GM12875 (cell line): ENCODE data around the gene MYL9.
A peak's percentile ranks its signal among the peaks of the same experiment; 100 is the strongest.

Experiments
- H3K4me3 ChIP-seq: one replicate; pipeline ENCODE4 v1.5.1; 2011; ENCODE audit warnings: low read depth, low read length, control low read depth
- CTCF ChIP-seq: IDR thresholded peaks from 2 replicates; pipeline ENCODE4 v1.5.1; 2011; ENCODE audit warnings: low read depth, mild to moderate bottlenecking, control low read depth, inconsistent platforms, low read length, moderate library complexity, borderline replicate concordance; ENCODE audit not compliant: insufficient read depth

The MYL9 gene

GRCh38 chr20:36541227-36541767 lies at the start of gene MYL9:
Gene MYL9 (plus strand): TSS chr20:36541519. CDS start chr20:36544885, 3,366 bp downstream.
- H3K4me3 ChIP-seq: peak within 1 kb of the TSS; percentile 43
- TF ChIP-seq CTCF: no peak

GRCh38 chr20:36491901-36492617 lies 49.3 kb upstream of the MYL9 start:
- no peak overlapping the region for H3K4me3 ChIP-seq
- TF ChIP-seq CTCF: no peak

- peak; percentile 28; the same call in 1 of the 2 replicates for TF ChIP-seq CTCF
- no peak overlapping the region for H3K4me3 ChIP-seq
Measured at GRCh38 chr20:36493051-36493800, 48.1 kb upstream of the MYL9 start.

- no peak for TF ChIP-seq CTCF
- no peak overlapping the region for H3K4me3 ChIP-seq
Measured at GRCh38 chr20:36493801-36494114, 47.6 kb upstream of the MYL9 start.

- H3K4me3 ChIP-seq: no peak overlapping the region
- TF ChIP-seq CTCF: no peak
Measured at GRCh38 chr20:36496707-36497669, 44.3 kb upstream of the MYL9 start.

- no peak for TF ChIP-seq CTCF
- H3K4me3 ChIP-seq: no peak overlapping the region
Measured at GRCh38 chr20:36497856-36498255, 43.5 kb upstream of the MYL9 start.
